Measurements from ENCODE around the gene TXNL1.
"Not testable (repeated sequence)": the region's sequence is repeated elsewhere in the genome, so short reads cannot be mapped to it uniquely, and the experiment has no call there.

DNA sequence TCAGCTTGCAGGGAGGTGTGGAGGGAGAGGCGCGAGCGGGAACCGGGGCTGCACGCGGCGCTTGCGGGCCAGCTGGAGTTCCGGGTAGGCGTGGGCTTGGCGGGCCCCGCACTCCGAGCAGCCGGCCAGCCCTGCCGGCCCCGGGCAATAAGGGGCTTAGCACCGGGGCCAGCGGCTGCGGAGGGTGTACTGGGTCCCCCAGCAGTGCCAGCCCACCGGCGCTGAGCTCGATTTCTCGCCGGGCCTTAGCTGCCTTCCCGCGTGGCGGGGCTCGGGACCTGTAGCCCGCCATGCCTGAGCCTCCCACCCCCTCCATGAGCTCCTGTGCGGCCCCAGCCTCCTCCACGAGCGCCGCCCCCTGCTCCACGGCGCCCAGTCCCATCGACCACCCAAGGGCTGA is 66.1 kb downstream of the TXNL1 start:
- TF ChIP-seq SUZ12 (IDR thresholded peaks at IDR 0.05; ENCODE audit: extremely low read depth, insufficient read depth, insufficient read length); YY1 (IDR thresholded peaks at IDR 0.05; ENCODE audit: insufficient read depth, insufficient read length): not testable (repeated sequence)
